Stimulated activated CD8-positive, alpha-beta memory T cell treated with anti-CD3 and anti-CD28 coated beads, Interleukin-7, amount 100 ng/mL, for 48 hours (primary cell): ENCODE data around the gene ENHO.

Source experiments
- DNase-seq, 2 donors: peaks; one replicate each; pipeline ENCODE4 v3.0.0-alpha.2; 2020; ENCODE audit warnings: low read depth in 1 of 2; ENCODE audit errors: extremely low read depth in 1 of 2

The ENHO gene

DNA sequence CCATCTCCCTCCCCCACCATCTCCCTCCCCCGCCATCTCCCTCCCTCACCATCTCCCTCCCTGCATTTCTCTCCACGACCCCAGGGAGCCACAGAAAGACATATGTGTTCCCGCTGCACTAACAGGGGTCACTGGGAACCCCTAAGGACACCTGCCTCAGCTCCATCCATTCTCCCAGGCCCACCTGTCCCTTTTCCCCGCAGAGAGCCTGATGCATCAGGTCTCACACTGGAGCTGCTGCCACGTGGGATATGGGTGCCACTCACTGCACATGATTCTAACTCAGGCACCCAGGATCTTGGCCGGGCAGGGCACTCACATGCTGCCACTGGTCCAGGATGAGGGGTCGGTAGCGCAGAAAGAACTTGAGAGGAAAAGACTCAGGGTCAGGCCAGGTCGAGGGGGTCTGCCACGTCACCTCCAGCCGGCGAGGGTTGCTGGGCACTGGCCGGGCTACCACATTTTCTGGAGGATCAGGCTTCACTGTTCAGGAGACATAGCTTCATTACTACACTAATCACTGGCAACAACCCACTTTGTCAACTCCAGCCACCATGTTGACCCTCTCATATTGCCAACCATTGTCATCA lies 33.2 kb upstream of the ENHO start:
- no peak for DNase-seq

DNA sequence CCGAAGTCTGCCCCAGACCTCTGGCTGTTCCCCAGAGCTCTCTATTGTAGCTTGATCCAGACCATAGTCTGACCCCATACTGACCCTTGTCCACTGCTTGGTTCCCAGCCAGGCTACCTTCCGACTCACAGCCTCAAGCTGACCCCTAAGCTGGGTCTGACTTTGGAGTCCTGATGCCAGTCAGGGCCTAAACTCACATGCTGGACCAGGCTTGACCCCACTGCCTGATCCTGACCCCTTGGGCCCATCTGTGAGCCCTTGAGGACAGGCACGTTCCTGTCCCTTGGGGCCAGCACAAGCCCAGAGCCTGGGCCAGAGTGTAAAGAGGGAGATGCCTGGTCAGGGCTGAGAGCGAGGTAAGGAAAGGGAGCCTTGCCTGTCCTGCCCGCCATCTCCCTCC lies 32.7 kb upstream of the ENHO start:
- no peak for DNase-seq

DNA sequence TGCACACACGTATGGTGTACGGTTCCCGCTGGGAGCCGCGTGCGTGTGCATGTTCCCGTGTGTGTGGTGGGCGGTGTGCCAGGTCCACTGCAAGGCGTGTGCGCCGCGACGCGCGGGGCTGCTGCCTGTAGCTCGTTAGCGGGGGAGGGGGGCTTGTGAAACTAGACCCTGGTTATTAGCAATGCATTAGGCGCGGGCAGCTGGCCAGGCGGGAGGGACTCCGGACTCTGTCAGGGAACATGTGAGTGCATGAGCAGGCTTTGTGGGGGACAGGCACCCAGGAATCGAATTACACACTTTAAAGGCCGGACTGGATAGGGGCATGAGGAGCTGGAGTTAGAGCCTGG lies 32.2 kb upstream of the ENHO start:
- DNase-seq, result no peak

DNA sequence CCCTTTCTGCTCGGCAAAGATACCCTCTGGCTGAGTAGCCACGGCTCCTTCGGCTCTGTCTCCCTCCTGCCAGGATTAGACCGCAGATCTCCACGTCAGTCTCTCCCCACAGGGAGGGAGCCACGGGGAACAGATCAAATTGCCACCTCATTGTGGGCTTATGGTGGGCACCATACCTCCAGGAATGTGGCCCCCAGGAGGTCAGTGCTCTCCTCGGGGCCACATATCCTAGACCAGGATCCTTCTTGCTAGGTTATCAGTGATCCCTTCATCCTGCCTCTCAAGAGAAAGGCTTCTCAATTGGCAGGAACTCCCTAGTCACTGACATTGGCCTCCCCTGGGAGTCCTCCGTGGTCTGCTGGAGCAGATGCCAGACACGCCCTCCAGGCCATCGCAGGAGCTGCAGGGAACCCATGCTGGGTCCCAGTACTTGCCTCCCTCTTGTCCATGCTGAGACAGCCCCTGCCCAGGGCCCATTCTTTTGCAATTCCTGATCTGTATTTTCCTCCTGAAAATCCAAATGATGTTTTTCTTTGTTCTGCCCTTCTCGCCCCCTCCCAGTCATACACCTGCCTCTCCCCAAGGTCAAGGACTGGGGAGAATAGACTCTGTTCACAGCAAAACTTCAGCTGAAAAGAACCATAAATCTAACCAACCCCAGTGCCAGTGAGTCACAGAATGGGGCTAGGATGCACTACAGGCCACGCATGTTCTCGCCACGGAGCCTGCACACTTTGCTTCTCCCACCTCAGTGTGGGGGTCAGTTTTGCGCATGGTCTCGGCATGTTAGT lies 31.6 kb upstream of the ENHO start:
- no peak for DNase-seq

DNA sequence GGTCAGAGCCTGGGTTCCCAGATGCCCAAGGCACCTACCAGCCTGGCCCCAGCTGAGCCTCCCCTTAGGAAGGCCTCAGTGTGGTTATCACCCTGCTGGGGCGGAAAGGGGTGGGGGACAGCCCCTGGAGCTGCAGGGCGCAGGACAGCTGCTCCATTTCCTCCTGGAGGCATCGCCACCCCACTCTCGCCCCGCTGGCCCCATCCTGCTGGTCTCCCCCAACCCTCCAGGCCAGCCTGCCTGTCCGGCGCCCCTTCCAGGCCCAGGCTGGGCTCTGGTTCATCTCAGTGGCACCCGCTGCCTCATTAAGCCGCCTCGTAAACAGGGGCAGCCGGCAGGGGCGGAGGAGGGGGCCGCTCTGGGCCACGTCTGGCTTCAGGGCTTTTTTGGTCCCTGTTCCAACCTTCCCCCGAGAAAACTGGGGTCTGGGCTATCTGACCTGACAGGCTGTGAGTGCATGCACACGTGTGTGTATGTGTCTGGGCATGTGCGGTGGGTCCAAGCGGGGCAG lies 30.8 kb upstream of the ENHO start:
- DNase-seq, result no peak

DNA sequence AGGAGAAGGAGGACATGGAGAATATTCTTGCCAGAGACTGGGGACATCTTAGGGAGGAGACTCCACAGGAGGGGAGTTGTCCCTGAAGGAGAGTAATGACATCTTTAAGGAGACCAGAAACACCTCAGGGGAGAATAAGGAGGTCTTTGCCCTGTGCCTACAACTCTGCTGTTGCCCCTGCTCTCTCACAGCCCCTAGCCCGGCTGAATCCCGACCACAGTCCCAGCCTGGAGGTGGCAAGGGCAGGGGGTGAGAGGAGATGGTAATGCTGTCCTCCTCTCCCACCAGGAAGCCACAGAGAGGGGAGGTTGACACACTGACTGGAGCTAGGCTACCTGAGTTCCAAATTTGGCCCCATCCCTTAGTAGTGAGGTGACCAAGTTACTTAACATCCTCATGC lies 30.2 kb upstream of the ENHO start:
- no peak for DNase-seq

DNA sequence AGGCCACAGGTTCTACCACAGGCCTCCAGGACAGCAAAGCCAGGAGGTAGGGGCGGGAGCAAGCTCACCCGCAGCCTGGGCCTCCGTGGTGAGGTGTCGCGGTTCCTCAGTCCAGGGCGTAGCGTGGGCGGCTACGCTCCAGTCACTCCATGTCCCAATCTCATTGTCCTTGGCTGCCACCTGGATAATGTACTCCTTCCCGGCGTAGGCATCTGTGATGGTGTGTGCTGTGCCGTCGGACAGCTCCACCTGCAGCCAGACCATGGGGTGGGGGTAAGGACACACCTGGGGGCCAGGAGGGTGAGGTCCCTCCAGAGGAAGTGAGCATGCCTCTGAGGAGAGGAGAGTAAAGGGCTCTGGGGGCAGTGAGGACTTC lies 29.8 kb upstream of the ENHO start:
- no peak for DNase-seq

DNA sequence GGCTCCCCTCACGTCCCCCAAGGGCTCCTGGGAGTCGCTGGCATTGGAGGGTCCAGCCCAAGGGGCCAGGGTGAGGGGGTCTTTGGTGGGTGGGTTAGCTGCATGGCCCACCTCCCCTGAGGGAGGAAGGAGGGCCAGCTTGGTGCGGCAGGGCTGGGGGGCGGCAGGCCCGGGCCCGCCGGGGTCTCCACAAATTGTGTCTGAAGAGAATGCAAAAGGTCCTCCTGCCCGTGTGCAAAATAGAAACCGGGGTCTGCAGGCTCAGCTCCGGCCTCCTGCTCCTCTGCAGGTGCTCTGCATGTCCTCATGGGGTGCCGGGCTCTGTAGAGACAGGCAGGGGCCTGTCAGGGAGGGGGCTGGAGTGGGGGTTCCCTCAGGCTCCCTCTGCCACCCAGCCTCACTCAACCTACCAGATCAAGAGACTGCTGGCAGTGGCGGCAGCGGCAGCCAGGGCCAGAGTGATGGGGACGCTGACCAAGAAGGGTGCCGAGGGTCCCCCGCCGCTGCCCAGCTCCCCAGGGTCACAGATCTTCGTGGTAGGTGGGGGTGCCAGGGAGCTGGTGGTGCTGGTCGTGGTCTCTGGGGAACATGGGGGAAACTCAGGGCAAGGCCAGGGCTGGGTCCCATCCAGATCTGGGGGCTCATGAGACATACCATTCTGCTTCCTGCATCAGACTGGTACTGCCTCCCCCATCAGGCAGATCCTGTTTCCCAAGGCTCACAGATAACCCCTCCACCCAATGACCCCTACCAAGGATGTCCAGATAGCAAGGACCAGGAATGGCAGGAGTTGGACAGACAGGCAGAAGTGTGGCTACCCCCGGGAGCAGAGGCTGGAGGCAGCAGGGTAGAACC lies 29.2 kb upstream of the ENHO start:
- DNase-seq, result no peak

DNA sequence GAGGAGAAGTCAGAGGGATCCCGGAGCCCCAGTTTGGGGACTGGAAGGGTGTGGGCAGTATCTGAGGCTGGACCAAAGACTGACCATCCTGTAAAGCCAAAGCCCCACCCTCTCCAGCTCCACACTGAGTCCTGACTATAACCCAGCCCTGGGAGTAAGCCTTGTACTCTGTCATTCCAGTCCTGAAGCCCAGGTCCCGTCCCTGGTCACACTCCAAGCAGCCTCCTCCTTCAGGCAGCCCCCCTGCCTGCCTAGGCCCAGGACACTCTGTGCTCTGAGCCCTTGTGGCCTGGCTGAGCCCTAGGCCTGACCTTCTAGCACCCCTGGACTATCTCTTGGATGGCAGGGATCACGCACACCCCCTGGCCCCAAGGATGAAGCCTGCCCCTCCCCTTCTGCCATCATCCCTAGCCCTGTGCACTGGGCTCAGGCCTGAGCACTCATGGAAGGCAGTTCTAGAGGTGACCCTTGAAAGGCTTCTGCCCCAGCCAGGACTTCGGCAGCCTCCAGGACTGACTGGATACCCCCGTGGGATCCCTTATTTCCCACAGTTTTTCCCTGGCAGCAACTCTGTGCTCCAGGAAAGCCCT lies 28.0 kb upstream of the ENHO start:
- no peak for DNase-seq

DNA sequence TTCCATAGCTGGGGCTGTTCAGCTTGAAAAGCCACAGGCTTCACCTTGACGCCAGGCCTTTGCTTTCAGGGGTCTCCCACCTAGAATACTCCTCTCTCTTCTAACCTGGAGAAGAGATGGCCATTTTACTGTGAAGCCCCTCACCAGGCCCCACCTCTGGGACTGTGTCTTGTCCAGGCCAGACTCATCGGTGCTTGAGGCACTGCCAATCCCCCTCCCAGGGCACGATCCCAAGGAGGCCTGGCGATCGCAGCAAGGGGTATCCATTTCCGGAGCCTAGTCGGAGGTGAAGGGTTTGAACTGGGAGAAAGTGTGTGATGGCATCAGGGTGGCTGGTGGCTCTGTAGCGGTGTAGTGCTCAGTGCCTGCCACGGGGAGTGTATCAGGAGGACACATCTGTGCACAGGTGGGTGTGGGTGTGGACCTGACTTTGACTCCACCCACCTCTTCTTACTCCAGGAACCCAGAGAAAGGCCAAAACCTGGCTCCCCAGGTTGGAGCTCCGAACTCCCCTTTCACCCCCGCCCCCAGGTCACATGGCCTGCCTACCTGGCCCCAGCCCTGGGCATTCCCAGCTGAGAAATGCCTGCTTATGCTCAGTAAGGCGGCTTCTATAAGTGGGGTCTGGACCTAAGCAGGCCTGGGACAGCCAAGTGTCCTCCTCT lies 27.4 kb upstream of the ENHO start:
- no peak for DNase-seq

DNA sequence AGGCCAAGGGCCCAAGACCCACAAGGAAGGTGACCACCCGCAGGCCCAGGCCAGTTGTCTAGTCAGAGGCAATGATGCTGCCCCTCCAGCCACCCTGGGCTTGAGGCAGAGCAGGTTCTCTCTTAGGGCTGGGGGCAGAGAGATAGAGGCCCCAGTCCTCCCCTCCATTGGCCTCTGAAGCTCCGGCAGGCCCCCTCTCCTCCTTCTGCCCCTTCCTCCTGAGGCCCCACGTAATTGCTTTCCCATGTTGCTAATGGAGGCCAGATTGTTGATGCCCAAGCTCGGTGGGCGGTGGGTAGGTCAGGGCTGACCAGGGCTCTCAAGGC lies 26.6 kb upstream of the ENHO start:
- DNase-seq, result no peak

DNA sequence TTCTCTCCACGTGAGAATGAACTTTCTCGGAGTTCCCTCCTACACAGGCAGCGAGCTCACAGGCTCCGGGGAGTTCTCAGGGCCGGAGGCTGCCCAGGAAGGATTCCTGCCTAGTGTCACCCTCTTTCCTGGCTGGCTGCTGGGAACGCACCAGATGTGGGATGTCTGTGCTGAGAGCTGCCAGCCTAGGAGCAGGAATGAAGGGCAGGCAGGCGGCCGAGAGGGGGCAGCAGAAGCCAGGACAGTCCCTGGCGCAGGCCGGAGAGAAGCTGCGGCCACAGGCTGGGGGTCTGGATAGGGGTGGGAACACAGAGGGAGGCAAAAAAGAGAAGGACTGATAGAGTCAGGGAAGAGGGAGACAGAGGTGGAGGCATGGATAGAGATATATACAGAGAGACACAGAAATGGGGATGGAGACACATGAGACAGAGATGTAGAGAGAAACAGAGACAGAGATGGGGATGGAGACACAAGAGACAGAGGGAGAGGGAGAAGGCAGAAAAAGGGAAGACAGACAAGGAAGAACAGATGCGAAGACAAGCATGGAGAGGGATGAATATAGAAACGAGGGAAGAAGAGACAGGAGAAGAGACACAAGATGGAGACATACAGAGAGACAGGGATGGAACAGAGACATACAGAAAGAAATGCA lies 25.3 kb upstream of the ENHO start:
- DNase-seq, result no peak

DNA sequence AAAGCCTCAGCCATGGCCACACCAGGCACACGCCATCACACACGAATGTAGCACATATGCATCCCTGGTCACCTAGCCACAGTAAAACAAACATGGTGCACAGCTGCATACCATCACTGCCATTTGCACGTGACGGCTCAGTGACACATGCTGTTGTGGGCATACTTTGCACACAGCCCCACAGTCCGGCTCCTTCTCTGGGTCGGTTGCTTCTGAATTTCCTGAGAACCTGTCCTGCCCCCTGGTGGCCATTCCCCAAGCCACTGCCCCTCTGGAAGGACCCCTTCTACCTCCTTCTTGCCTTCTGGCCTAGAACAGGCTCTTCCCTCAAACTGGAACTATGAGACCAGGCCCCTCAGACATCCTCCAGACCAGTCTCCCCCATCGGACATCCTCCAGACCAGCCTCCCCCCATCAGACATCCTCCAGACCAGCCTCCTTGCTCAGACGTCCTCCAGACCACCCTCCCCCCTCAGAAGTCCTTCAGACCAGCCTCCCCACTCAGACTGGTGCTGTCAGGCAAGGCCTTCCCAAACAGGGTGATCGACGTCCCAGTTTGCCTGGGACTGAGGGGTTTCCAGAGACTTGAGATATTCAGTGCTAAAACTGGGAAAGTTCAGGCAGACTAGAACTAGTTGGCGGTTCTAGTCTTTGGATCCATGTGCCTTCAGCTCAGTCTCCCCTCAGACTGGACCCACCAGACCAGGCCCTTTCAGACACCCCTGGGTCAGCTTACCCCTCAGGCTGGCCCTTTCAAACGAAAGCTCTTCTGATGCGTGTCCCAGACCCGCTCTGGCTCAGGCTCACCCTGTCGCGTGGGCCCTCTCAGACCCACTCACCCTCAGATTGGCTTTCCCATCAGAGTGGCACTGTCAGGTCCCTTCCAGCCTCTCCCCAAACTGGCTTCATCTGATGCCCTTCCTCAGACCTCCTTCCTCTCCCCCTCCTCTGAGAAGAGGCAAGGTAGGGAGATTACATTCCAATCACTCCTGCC lies 24.3 kb upstream of the ENHO start:
- peak; percentile 21 to 59 for DNase-seq

DNA sequence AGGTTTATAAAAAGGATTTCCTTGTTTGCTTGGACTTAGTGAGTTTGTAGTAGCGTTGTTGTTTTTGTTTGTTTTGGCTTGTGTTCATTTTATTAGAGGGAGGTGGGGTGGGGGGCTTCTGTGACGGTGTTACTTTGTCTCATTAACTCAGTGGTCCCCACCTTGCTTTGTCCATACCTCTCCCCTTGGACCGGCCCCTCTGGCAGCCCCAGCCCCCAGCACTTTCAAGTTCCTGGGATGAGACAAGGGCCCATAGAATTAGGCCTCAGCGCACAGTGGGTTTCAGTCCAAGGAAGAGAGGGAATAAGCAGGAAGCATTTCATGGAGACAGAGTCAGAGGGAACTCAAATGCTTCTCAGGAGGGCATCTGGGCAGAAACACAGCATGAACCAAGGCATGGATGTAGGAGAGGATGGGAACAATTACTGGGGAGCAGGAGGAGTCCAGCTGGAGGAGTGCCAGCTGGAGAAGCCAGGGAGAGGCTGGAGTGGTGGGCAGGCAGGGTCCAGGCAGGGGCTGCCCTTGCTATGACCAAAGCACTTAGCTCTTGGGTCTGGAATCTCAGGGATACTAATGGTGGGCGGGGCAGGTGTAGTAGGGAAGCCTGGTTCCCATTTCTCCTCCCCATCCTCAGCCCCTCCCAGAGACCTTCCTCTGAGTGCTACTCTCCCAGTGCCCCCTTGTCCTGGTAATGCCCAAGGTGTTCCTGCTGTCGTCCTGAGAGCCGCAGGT lies 23.5 kb upstream of the ENHO start:
- no peak for DNase-seq

DNA sequence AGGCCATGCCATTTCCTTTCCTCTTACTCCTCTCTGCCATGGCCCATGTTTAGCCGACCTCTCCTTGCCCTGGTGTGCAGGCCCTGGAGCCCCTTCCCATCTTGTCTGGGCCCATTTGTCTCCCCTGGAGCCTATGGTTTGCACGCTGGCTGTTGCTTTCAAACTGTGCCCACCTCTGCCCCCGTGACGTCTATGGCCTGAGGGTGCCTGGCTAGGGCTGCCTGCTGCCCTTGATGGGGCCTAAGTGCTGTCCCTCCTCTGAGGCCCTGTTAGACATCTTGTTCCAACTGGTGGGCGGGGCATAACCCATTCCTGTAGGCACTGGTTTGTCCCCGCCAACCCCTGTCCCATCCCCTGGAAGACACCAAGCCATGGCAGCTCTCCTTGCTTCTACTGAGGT lies 22.7 kb upstream of the ENHO start:
- no peak for DNase-seq

DNA sequence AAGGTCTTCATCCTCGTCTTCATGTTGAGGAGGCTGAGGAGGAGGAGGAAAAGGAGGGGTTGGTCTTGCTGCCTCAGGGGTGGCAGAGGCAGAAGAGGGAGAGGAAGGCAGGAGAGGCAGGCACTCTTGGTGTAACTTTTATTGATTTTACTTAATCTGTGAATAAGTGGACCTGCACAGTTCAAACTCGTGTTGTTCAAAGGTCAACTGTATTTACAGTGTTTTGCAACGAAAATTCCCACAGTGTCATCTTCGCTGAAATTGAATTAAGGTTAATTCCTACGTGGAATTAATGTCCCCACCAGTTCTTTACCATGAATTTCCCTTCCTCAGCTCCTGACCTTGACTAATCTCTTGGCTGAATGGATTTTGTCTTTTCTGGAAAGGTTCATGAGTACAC lies 21.2 kb upstream of the ENHO start:
- no peak for DNase-seq

DNA sequence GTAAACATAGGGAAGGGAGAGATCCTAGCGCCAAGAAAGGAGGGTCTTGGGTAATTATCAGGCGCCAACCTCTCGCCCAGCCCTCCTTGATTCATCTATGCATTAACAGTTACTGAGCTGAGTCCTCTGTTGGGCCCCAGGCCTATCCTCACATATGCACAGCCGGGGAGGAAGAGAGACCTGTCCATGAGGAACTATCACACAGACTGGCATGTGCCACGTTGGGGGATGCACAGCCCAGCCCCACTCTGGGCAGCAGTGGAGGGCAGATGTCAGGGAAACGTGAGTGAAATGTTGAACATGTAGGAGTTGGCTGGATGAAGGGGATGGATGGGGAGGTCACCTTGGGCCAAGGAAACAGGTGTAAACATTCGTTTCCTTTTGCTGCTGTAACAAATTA lies 18.8 kb upstream of the ENHO start:
- DNase-seq, result no peak

DNA sequence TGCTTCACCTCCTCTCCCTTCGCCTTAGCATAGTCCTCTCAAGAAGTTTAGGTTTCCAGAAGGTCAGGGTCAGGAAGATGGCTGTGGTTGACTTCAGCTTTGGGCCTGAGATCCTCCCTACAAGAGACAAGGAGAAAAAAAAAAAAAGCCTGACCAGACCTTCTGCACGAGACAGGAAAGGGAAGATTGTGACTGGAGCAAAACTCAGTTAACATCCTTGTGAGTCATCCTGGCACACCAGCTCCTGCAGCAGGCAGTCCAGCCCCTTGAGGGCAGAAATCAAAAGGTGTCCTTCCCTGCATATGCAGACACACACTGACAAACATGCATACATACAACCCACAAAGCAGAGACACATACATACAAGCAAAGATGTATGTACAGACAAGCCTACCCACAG lies 18.0 kb upstream of the ENHO start:
- DNase-seq, result no peak

DNA sequence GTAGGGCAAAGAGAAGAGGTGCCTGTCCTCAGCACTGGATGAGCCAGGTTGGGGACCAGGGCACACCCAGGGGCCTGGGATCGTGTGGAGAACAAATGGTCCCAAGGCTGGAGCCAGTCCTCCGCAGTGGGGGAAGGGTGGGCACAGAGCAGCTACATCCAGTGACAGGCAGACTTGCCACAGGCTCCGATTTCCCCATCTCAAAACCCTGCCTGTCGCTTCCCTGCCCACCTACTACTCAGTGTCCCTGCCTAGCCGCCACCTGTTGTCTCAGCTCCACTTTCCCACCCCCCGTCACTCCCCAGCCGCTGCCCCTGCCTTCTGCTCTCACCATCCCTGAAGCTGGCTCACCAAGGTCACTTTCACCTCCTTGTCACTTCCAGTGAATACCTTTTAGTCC lies 13.9 kb upstream of the ENHO start:
- no peak for DNase-seq
